ENCODE data around the gene SLC49A3.

DNA sequence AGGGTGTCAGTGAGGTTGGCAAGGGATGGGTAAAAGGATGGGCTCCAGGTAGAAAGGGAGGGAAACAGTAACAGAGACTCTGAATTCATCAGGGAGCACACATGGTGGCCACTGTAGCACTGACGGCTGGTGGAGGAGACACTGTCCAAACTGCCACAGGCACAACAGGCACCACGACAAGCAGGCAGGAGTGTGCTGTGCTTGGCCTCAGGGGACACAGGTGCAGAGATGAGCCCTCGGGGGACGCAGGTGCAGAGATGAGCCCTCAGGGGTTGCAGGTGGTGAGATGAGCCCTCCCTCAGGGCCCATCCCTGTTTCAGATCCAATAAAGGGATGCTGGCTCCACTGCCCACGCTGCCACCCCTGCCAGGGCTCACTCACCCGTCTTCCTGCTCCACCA, 56.0 kb downstream of the SLC49A3 start:
- TF ChIP-seq CTCF (IDR thresholded peaks at IDR 0.05) (no peak), POLR2A (IDR thresholded peaks at IDR 0.05) (no peak)
